GM04503 (cell line): ENCODE data around the gene G6PC3.
"Not testable (repeated sequence)": the region's sequence is repeated elsewhere in the genome, so short reads cannot be mapped to it uniquely, and the experiment has no call there.

ENCODE experiments used
- DNase-seq: peaks from one replicate; pipeline ENCODE4 v3.0.0-alpha.2; 2012; ENCODE audit warnings: low read depth

G6PC3 gene

GRCh38 chr17:44070455-44071197 lies at the start of gene G6PC3:
Gene G6PC3 (plus strand): TSS chr17:44070735. CDS start chr17:44070966, 231 bp downstream.
- peak; percentile 85 for DNase-seq

GRCh38 chr17:44021227-44021626 lies 49.3 kb upstream of the G6PC3 start:
- not testable (repeated sequence) for DNase-seq

- DNase-seq, result no peak
These were observed 48.3 kb upstream of the G6PC3 start for GRCh38 chr17:44022246-44022645.

- DNase-seq, result no peak
These were observed 46.8 kb upstream of the G6PC3 start for GRCh38 chr17:44023545-44024270.

- no peak for DNase-seq
These were observed 46.3 kb upstream of the G6PC3 start for GRCh38 chr17:44024271-44024663.

- DNase-seq, result no peak
These were observed 45.7 kb upstream of the G6PC3 start for GRCh38 chr17:44024853-44025252.

- DNase-seq, result no peak
These were observed 40.8 kb upstream of the G6PC3 start for GRCh38 chr17:44029736-44030135.

- DNase-seq, result no peak
These were observed 40.1 kb upstream of the G6PC3 start for GRCh38 chr17:44030482-44030881.

- DNase-seq, result no peak
These were observed 36.6 kb upstream of the G6PC3 start for GRCh38 chr17:44033861-44034408.

- DNase-seq, result not testable (repeated sequence)
These were observed 35.8 kb upstream of the G6PC3 start for GRCh38 chr17:44034688-44035087.

- no peak for DNase-seq
These were observed 33.1 kb upstream of the G6PC3 start for GRCh38 chr17:44037471-44037870.

- DNase-seq, result no peak
These were observed 31.9 kb upstream of the G6PC3 start for GRCh38 chr17:44038604-44039011.

GRCh38 chr17:44039829-44040635 lies 30.5 kb upstream of the G6PC3 start:
- no peak for DNase-seq

- DNase-seq, result no peak
These were observed 27.3 kb upstream of the G6PC3 start for GRCh38 chr17:44043272-44043696.

GRCh38 chr17:44044071-44044470 lies 26.5 kb upstream of the G6PC3 start:
- DNase-seq, result no peak

GRCh38 chr17:44045486-44045885 lies 25.0 kb upstream of the G6PC3 start:
- no peak for DNase-seq

GRCh38 chr17:44046893-44047292 lies 23.6 kb upstream of the G6PC3 start:
- DNase-seq, result not testable (repeated sequence)

GRCh38 chr17:44049294-44050060 lies 21.1 kb upstream of the G6PC3 start:
- DNase-seq, result no peak

GRCh38 chr17:44053125-44053872 lies 17.2 kb upstream of the G6PC3 start:
- no peak for DNase-seq

GRCh38 chr17:44059101-44059892 lies 11.2 kb upstream of the G6PC3 start:
- no peak for DNase-seq
